ENCODE measurements around the gene MED28. TPM values are rescaled to one million over a fixed set of nuclear protein-coding genes. Genes with fewer than 3 reads are reported as not detected.

MED28 gene
- total RNA-seq, 2 experiments from 2014 or later: 50.5 to 64.7 TPM

GRCh38 chr4:17647927-17648326 lies 33.5 kb downstream of the MED28 start:
- ChIA-PET CTCF (no interaction called here), POLR2A (no interaction called here)
- TF ChIP-seq, protein P1, sequence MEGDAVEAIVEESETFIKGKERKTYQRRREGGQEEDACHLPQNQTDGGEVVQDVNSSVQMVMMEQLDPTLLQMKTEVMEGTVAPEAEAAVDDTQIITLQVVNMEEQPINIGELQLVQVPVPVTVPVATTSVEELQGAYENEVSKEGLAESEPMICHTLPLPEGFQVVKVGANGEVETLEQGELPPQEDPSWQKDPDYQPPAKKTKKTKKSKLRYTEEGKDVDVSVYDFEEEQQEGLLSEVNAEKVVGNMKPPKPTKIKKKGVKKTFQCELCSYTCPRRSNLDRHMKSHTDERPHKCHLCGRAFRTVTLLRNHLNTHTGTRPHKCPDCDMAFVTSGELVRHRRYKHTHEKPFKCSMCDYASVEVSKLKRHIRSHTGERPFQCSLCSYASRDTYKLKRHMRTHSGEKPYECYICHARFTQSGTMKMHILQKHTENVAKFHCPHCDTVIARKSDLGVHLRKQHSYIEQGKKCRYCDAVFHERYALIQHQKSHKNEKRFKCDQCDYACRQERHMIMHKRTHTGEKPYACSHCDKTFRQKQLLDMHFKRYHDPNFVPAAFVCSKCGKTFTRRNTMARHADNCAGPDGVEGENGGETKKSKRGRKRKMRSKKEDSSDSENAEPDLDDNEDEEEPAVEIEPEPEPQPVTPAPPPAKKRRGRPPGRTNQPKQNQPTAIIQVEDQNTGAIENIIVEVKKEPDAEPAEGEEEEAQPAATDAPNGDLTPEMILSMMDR (IDR thresholded peaks at IDR 0.05): no peak
- Histone ChIP-seq H3K4me1 (ENCODE audit: insufficient read depth, low read length) (peaks cover 16% of the 10 kb centered on the region), H3K9me3 (ENCODE audit: control insufficient read depth in 1 of 2, insufficient read depth in 1 of 2, low read length in 2 of 2) (peaks cover 0 to 7% of the 10 kb centered on the region in 2 experiments), H3K27me3 (ENCODE audit: control insufficient read depth in 1 of 2, insufficient read depth in 2 of 2, low read length in 2 of 2) (no peaks in the 10 kb centered on the region), H3K27ac (ENCODE audit: low read depth in 1 of 2, low read length in 2 of 2) (no peak overlapping the region), H3K4me3 (ENCODE audit: low read length) (no peak overlapping the region), H3K36me3 (ENCODE audit: insufficient read depth, low read length) (no peaks in the 10 kb centered on the region)
- H3K9me3 Mint-ChIP-seq: no peaks in the 10 kb centered on the region
- H3K36me3 Mint-ChIP-seq (ENCODE audit: low read depth): no peaks in the 10 kb centered on the region
- no peak overlapping the region for H3K27ac Mint-ChIP-seq
- DNase-seq: no peak
- ATAC-seq (ENCODE audit: poor library complexity): no peak
- intact Hi-C loops (cut with DNase I, micrococcal nuclease): no loop called here
- no peaks in the 10 kb centered on the region for H3K27me3 Mint-ChIP-seq
- peaks cover 15% of the 10 kb centered on the region for H3K4me1 Mint-ChIP-seq (ENCODE audit: low read depth)
- no peak overlapping the region for H3K4me3 Mint-ChIP-seq

GRCh38 chr4:17650406-17650805 lies 36.0 kb downstream of the MED28 start:
- peaks cover 16% of the 10 kb centered on the region for H3K4me1 ChIP-seq (ENCODE audit: insufficient read depth, low read length)
- no peak for DNase-seq
- intact Hi-C loops (cut with DNase I, micrococcal nuclease): no loop called here
- no peaks in the 10 kb centered on the region for H3K9me3 ChIP-seq (ENCODE audit: control insufficient read depth in 1 of 2, insufficient read depth in 1 of 2, low read length in 2 of 2)
- H3K27me3 ChIP-seq (ENCODE audit: control insufficient read depth in 1 of 2, insufficient read depth in 2 of 2, low read length in 2 of 2): no peaks in the 10 kb centered on the region
- H3K36me3 Mint-ChIP-seq (ENCODE audit: low read depth): no peaks in the 10 kb centered on the region
- H3K36me3 ChIP-seq (ENCODE audit: insufficient read depth, low read length): no peaks in the 10 kb centered on the region
- no peaks in the 10 kb centered on the region for H3K9me3 Mint-ChIP-seq
- H3K27me3 Mint-ChIP-seq: no peaks in the 10 kb centered on the region
- CTCF ChIA-PET: no interaction called here
- no peak overlapping the region for H3K4me3 Mint-ChIP-seq
- TF ChIP-seq, protein P1 (IDR thresholded peaks at IDR 0.05): no peak
- ATAC-seq (ENCODE audit: poor library complexity): no peak
- H3K4me1 Mint-ChIP-seq (ENCODE audit: low read depth): peaks cover 15% of the 10 kb centered on the region
- H3K4me3 ChIP-seq (ENCODE audit: low read length): no peak overlapping the region
- H3K27ac Mint-ChIP-seq: no peak overlapping the region
- POLR2A ChIA-PET: interaction anchor here (1.1 kb wide), 1 partner anchor 36 kb away, joined by 5 read pairs; the partner anchor contains the start of gene MED28
- no peak overlapping the region for H3K27ac ChIP-seq (ENCODE audit: low read depth in 1 of 2, low read length in 2 of 2)

GRCh38 chr4:17654701-17655100 lies 40.3 kb downstream of the MED28 start:
- CTCF ChIA-PET: no interaction called here
- POLR2A ChIA-PET: no interaction called here
- ATAC-seq (ENCODE audit: poor library complexity): no peak
- Histone ChIP-seq H3K4me1 (ENCODE audit: insufficient read depth, low read length) (peaks cover 16% of the 10 kb centered on the region), H3K36me3 (ENCODE audit: insufficient read depth, low read length) (no peaks in the 10 kb centered on the region), H3K27ac (ENCODE audit: low read depth in 1 of 2, low read length in 2 of 2) (no peak overlapping the region), H3K27me3 (ENCODE audit: control insufficient read depth in 1 of 2, insufficient read depth in 2 of 2, low read length in 2 of 2) (no peaks in the 10 kb centered on the region), H3K9me3 (ENCODE audit: control insufficient read depth in 1 of 2, insufficient read depth in 1 of 2, low read length in 2 of 2) (no peaks in the 10 kb centered on the region), H3K4me3 (ENCODE audit: low read length) (no peak overlapping the region)
- Mint-ChIP-seq H3K36me3 (ENCODE audit: low read depth) (no peaks in the 10 kb centered on the region), H3K27me3 (no peaks in the 10 kb centered on the region), H3K9me3 (no peaks in the 10 kb centered on the region), H3K4me3 (no peak overlapping the region), H3K27ac (no peak overlapping the region), H3K4me1 (ENCODE audit: low read depth) (peaks cover 15% of the 10 kb centered on the region)
- DNase-seq: no peak
- intact Hi-C loops (cut with DNase I, micrococcal nuclease): no loop called here
- TF ChIP-seq, protein P1 (IDR thresholded peaks at IDR 0.05): no peak
